WTC11 (cell line): ENCODE results near the gene CR2. TPM values are rescaled to one million over a fixed set of nuclear protein-coding genes. Genes with fewer than 3 reads are reported as not detected.

ENCODE experiments used
- ATAC-seq: fragments of 200-7000 bp; cut with Tn5 transposase; 2 replicates; pipeline ENCODE4 v1.10.0; 2021; ENCODE audit warnings: mild to moderate bottlenecking, moderate library complexity
- CTCF ChIA-PET: fragments of 300-600 bp; sonication (Branson Sonifier 250); formaldehyde crosslinking; loops from one replicate; lab custom pipeline; 2021; ENCODE audit warnings: antibody characterized with exemption; lab: Charles Lee
- POLR2A ChIA-PET: fragments of 350-600 bp; sonication (Branson Sonifier 250); formaldehyde crosslinking; loops from one replicate; lab custom pipeline; 2021; ENCODE audit warnings: antibody characterized with exemption; lab: Charles Lee
- DNase-seq: peaks from one replicate; pipeline ENCODE4 v3.0.0; 2021; ENCODE audit warnings: low spot score
- H3K27ac Mint-ChIP-seq: 2 replicates; pipeline ENCODE4 v1.8.0; 2021; ENCODE audit warnings: mixed read lengths
- H3K27me3 Mint-ChIP-seq: 2 replicates; pipeline ENCODE4 v1.8.0; 2021; ENCODE audit warnings: low read depth, mild to moderate bottlenecking, moderate library complexity, mixed read lengths
- H3K36me3 Mint-ChIP-seq: 2 replicates; pipeline ENCODE4 v1.8.0; 2021; ENCODE audit warnings: mixed read lengths
- H3K4me1 Mint-ChIP-seq: 2 replicates; pipeline ENCODE4 v1.8.0; 2022; ENCODE audit warnings: mixed read lengths
- H3K4me3 Mint-ChIP-seq: 2 replicates; pipeline ENCODE4 v1.8.0; 2021; ENCODE audit warnings: mild to moderate bottlenecking, moderate library complexity, mixed read lengths
- H3K9me3 Mint-ChIP-seq: 2 replicates; pipeline ENCODE4 v1.8.0; 2021; ENCODE audit warnings: mixed read lengths
- AFF4 ChIP-seq: sonication (generic); formaldehyde crosslinking; IDR thresholded peaks from 2 replicates; pipeline ENCODE4 v1.8.1; 2023; ENCODE audit warnings: mild to moderate bottlenecking, missing genetic modification reagents, borderline replicate concordance
- CREM ChIP-seq: sonication (generic); formaldehyde crosslinking; IDR thresholded peaks from 2 replicates; pipeline ENCODE4 v1.8.1; 2022; ENCODE audit warnings: mild to moderate bottlenecking, missing genetic modification reagents, moderate library complexity
- CTCF ChIP-seq: fragments of 200-600 bp; IDR thresholded peaks from 2 replicates; pipeline ENCODE4 v1.8.0; 2022; ENCODE audit warnings: antibody characterized with exemption
- E2F4 ChIP-seq: sonication (generic); formaldehyde crosslinking; IDR thresholded peaks from 2 replicates; pipeline ENCODE4 v1.8.1; 2022; ENCODE audit warnings: low read depth, mild to moderate bottlenecking, moderate library complexity, missing genetic modification reagents, borderline replicate concordance
- ESRRA ChIP-seq: sonication (generic); formaldehyde crosslinking; IDR thresholded peaks from 2 replicates; pipeline ENCODE4 v1.8.1; 2022; ENCODE audit warnings: mild to moderate bottlenecking, missing genetic modification reagents, borderline replicate concordance
- JAZF1 ChIP-seq: fragments of 250-450 bp; sonication (Bioruptor Pico); IDR thresholded peaks from 2 replicates; pipeline ENCODE4 v1.9.0; 2021; ENCODE audit warnings: moderate library complexity, mild to moderate bottlenecking, inconsistent platforms
- KAT7 ChIP-seq: sonication (generic); formaldehyde crosslinking; IDR thresholded peaks from 2 replicates; pipeline ENCODE4 v1.8.1; 2023; ENCODE audit warnings: missing genetic modification reagents, mild to moderate bottlenecking, borderline replicate concordance
- NFATC4 ChIP-seq: fragments of 250-450 bp; sonication (Bioruptor Pico); IDR thresholded peaks from 2 replicates; pipeline ENCODE4 v1.9.0; 2021; ENCODE audit warnings: mild to moderate bottlenecking
- NFE2L1 ChIP-seq: sonication (generic); formaldehyde crosslinking; IDR thresholded peaks from 2 replicates; pipeline ENCODE4 v1.8.1; 2023; ENCODE audit warnings: missing genetic modification reagents
- NFYB ChIP-seq: sonication (generic); formaldehyde crosslinking; conservative IDR thresholded peaks from 2 replicates; pipeline ENCODE4 v1.8.0; 2022; ENCODE audit warnings: low read depth, missing genetic modification reagents
- PREB ChIP-seq: sonication (generic); formaldehyde crosslinking; IDR thresholded peaks from 2 replicates; pipeline ENCODE4 v1.8.1; 2022; ENCODE audit warnings: mild to moderate bottlenecking, missing genetic modification reagents, moderate library complexity, borderline replicate concordance
- RELA ChIP-seq: sonication (generic); formaldehyde crosslinking; IDR thresholded peaks from 2 replicates; pipeline ENCODE4 v1.8.1; 2022; ENCODE audit warnings: missing genetic modification reagents, mild to moderate bottlenecking, borderline replicate concordance
- SMAD3 ChIP-seq: sonication (generic); formaldehyde crosslinking; IDR thresholded peaks from 2 replicates; pipeline ENCODE4 v1.8.0; 2022; ENCODE audit warnings: missing genetic modification reagents, mild to moderate bottlenecking, borderline replicate concordance
- SP1 ChIP-seq: sonication (generic); formaldehyde crosslinking; conservative IDR thresholded peaks from 2 replicates; pipeline ENCODE4 v1.8.1; 2022; ENCODE audit warnings: missing genetic modification reagents
- ZNF219 ChIP-seq: sonication (generic); formaldehyde crosslinking; IDR thresholded peaks from 2 replicates; pipeline ENCODE4 v1.8.0; 2023; ENCODE audit warnings: missing genetic modification reagents, mild to moderate bottlenecking, borderline replicate concordance
- ZNF232 ChIP-seq: sonication (generic); formaldehyde crosslinking; IDR thresholded peaks from 2 replicates; pipeline ENCODE4 v1.8.0; 2022; ENCODE audit warnings: mild to moderate bottlenecking, missing genetic modification reagents
- total RNA-seq: library from RNA; stranded (reverse); gene quantifications from 3 replicates; pipeline ENCODE4 v1.2.3, GENCODE V29; 2021
- TF ChIP-seq, protein P1 (sequence below): fragments of 250-450 bp; sonication (Bioruptor Pico); IDR thresholded peaks from 2 replicates; pipeline ENCODE4 v1.9.0; 2021; ENCODE audit warnings: mild to moderate bottlenecking
- TF ChIP-seq, protein P2 (sequence below): fragments of 250-450 bp; sonication (Bioruptor Pico); IDR thresholded peaks from 2 replicates; pipeline ENCODE4 v1.8.0; 2021; ENCODE audit warnings: mild to moderate bottlenecking
- TF ChIP-seq, protein P3 (sequence below): sonication (generic); formaldehyde crosslinking; IDR thresholded peaks from 2 replicates; pipeline ENCODE4 v1.8.1; 2023; ENCODE audit warnings: mild to moderate bottlenecking, missing genetic modification reagents
- TF ChIP-seq, protein P4 (sequence below): sonication (generic); formaldehyde crosslinking; IDR thresholded peaks from 2 replicates; pipeline ENCODE4 v1.8.0; 2022; ENCODE audit warnings: mild to moderate bottlenecking, missing genetic modification reagents

The CR2 gene
- total RNA-seq, 1 experiment from 2014 or later: 3.8 TPM

DNA sequence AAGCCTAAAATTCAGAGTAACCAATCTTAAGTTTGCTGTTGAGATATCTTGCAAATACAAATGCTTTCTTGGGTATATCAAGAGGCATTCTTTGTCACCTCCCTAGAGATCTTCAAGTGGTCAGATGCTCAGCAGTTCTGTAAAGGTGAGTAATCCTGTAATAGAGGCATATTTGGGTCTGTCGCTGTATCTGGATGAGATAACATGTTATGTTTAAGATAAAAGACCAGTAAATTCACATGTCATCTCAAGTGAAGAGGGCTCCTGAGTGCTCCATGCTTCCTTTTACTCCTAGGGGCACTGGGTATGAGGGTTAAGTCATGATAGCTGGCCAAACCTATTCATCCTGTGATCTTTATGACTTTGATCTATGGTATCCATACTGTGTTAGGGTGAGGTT lies 7.5 kb downstream of the CR2 start:
- POLR2A ChIA-PET: no interaction called here
- Mint-ChIP-seq H3K4me1 (no peaks in the 10 kb centered on the region), H3K36me3 (no peaks in the 10 kb centered on the region), H3K9me3 (no peaks in the 10 kb centered on the region), H3K27ac (no peak overlapping the region), H3K4me3 (no peak overlapping the region), H3K27me3 (no peaks in the 10 kb centered on the region; the same call in 1 of the 2 replicates)
- no peak for DNase-seq
- CTCF ChIA-PET: interaction anchor here (1.3 kb wide), 1 partner anchor 57 kb away, joined by 3 read pairs; no protein-coding TSS in a partner anchor
- no peak for TF ChIP-seq PREB
- TF ChIP-seq, protein P1, sequence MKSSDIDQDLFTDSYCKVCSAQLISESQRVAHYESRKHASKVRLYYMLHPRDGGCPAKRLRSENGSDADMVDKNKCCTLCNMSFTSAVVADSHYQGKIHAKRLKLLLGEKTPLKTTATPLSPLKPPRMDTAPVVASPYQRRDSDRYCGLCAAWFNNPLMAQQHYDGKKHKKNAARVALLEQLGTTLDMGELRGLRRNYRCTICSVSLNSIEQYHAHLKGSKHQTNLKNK (CRISPR knock-in tag): no peak
- no peak for TF ChIP-seq E2F4
- no peak for TF ChIP-seq RELA (CRISPR knock-in tag)
- TF ChIP-seq, protein P2, sequence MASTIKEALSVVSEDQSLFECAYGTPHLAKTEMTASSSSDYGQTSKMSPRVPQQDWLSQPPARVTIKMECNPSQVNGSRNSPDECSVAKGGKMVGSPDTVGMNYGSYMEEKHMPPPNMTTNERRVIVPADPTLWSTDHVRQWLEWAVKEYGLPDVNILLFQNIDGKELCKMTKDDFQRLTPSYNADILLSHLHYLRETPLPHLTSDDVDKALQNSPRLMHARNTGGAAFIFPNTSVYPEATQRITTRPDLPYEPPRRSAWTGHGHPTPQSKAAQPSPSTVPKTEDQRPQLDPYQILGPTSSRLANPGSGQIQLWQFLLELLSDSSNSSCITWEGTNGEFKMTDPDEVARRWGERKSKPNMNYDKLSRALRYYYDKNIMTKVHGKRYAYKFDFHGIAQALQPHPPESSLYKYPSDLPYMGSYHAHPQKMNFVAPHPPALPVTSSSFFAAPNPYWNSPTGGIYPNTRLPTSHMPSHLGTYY (CRISPR knock-in tag): no peak
- TF ChIP-seq KAT7 (CRISPR knock-in tag): no peak
- no peak for TF ChIP-seq NFYB (CRISPR knock-in tag)
- TF ChIP-seq SMAD3 (CRISPR knock-in tag): no peak
- TF ChIP-seq, protein P3, sequence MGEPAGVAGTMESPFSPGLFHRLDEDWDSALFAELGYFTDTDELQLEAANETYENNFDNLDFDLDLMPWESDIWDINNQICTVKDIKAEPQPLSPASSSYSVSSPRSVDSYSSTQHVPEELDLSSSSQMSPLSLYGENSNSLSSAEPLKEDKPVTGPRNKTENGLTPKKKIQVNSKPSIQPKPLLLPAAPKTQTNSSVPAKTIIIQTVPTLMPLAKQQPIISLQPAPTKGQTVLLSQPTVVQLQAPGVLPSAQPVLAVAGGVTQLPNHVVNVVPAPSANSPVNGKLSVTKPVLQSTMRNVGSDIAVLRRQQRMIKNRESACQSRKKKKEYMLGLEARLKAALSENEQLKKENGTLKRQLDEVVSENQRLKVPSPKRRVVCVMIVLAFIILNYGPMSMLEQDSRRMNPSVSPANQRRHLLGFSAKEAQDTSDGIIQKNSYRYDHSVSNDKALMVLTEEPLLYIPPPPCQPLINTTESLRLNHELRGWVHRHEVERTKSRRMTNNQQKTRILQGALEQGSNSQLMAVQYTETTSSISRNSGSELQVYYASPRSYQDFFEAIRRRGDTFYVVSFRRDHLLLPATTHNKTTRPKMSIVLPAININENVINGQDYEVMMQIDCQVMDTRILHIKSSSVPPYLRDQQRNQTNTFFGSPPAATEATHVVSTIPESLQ (CRISPR knock-in tag): no peak
- TF ChIP-seq NFATC4 (CRISPR knock-in tag): no peak
- no peak for TF ChIP-seq JAZF1 (CRISPR knock-in tag)
- TF ChIP-seq SP1 (CRISPR knock-in tag): no peak
- TF ChIP-seq, protein P4, sequence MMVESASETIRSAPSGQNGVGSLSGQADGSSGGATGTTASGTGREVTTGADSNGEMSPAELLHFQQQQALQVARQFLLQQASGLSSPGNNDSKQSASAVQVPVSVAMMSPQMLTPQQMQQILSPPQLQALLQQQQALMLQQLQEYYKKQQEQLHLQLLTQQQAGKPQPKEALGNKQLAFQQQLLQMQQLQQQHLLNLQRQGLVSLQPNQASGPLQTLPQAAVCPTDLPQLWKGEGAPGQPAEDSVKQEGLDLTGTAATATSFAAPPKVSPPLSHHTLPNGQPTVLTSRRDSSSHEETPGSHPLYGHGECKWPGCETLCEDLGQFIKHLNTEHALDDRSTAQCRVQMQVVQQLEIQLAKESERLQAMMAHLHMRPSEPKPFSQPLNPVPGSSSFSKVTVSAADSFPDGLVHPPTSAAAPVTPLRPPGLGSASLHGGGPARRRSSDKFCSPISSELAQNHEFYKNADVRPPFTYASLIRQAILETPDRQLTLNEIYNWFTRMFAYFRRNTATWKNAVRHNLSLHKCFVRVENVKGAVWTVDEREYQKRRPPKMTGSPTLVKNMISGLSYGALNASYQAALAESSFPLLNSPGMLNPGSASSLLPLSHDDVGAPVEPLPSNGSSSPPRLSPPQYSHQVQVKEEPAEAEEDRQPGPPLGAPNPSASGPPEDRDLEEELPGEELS (CRISPR knock-in tag): no peak
- no peak for ATAC-seq

- no peak for DNase-seq
- Mint-ChIP-seq H3K4me1 (no peaks in the 10 kb centered on the region), H3K36me3 (no peaks in the 10 kb centered on the region), H3K9me3 (no peaks in the 10 kb centered on the region), H3K27me3 (no peaks in the 10 kb centered on the region; the same call in 1 of the 2 replicates), H3K4me3 (no peak overlapping the region), H3K27ac (no peak overlapping the region)
- no peak for ATAC-seq
- CTCF ChIA-PET: interaction anchor here (1.3 kb wide), 1 partner anchor 58 kb away, joined by 3 read pairs; no protein-coding TSS in a partner anchor
- POLR2A ChIA-PET: no interaction called here
- no peak for TF ChIP-seq ESRRA (CRISPR knock-in tag)
- TF ChIP-seq NFE2L1: no peak
- TF ChIP-seq ZNF232: no peak
- TF ChIP-seq AFF4 (CRISPR knock-in tag): no peak
- TF ChIP-seq ZNF219 (CRISPR knock-in tag): no peak
- TF ChIP-seq CREM: no peak
- TF ChIP-seq CTCF: no peak
These were observed 8.4 kb downstream of the CR2 start for GRCh38 chr1:207462535-207462934.
